ENCODE results near the gene AHCY.

- TF ChIP-seq CTCF (IDR thresholded peaks at IDR 0.05) (no peak), POLR2A (IDR thresholded peaks at IDR 0.05) (no peak)
Observed at GRCh38 chr20:34285450-34285849, 17.7 kb downstream of the AHCY start.

Data from heart left ventricle (tissue), 13 donors.